Activated CD8-positive, alpha-beta T cell treated with anti-CD3 and anti-CD28 coated beads for 36 hours (primary cell): ENCODE data around the gene DAB2IP. TPM values are rescaled to one million over a fixed set of nuclear protein-coding genes. Genes with fewer than 3 reads are reported as not detected.

Experiments used
- ATAC-seq: fragments of 200-7000 bp; cut with Tn5 transposase; one replicate; pipeline ENCODE4 v1.10.0; 2021; ENCODE audit warnings: mild to moderate bottlenecking, moderate library complexity
- CTCF ChIA-PET: fragments of 350-600 bp; sonication (Branson Sonifier 250); formaldehyde crosslinking; loops from one replicate; lab custom pipeline; 2021; ENCODE audit warnings: antibody characterized with exemption; lab: Charles Lee
- POLR2A ChIA-PET: fragments of 350-600 bp; sonication (Branson Sonifier 250); formaldehyde crosslinking; loops from one replicate; lab custom pipeline; 2021; ENCODE audit warnings: antibody characterized with exemption; lab: Charles Lee
- DNase-seq: peaks from one replicate; pipeline ENCODE4 v3.0.0-alpha.2; 2020
- H3K27ac Mint-ChIP-seq: one replicate; pipeline ENCODE4 v1.8.0; 2021; ENCODE audit warnings: mild to moderate bottlenecking, mixed read lengths
- H3K27me3 Mint-ChIP-seq: one replicate; pipeline ENCODE4 v1.8.0; 2021; ENCODE audit warnings: mixed read lengths
- H3K36me3 Mint-ChIP-seq: one replicate; pipeline ENCODE4 v1.8.0; 2021; ENCODE audit warnings: low read depth, mixed read lengths
- H3K4me1 Mint-ChIP-seq: one replicate; pipeline ENCODE4 v1.8.0; 2021; ENCODE audit warnings: low read depth, mixed read lengths
- H3K4me3 Mint-ChIP-seq: one replicate; pipeline ENCODE4 v1.8.0; 2021; ENCODE audit warnings: mild to moderate bottlenecking, moderate library complexity, mixed read lengths
- H3K9me3 Mint-ChIP-seq: one replicate; pipeline ENCODE4 v1.8.0; 2021; ENCODE audit warnings: mixed read lengths
- CTCF ChIP-seq: fragments of 200-600 bp; IDR thresholded peaks from one replicate; pipeline ENCODE4 v1.8.0; 2022; ENCODE audit warnings: antibody characterized with exemption, mild to moderate bottlenecking
- intact Hi-C: fragments of 100-400 bp; cut with micrococcal nuclease; formaldehyde crosslinking; loops from one replicate; pipeline ENCODE4 v1.10.0; 2022
- total RNA-seq, 2 experiments: library from RNA; stranded (reverse); gene quantifications; one replicate each; pipeline ENCODE4 v1.2.3, GENCODE V29; 2021

The DAB2IP gene
- total RNA-seq, 2 experiments from 2014 or later, result 0.54 to 1.5 TPM

GRCh38 chr9:121711281-121711680, 59.8 kb downstream of the DAB2IP start:
- ChIA-PET CTCF (interaction anchor here (1.2 kb wide), 1 partner anchor 13 kb away, joined by 3 read pairs; no protein-coding TSS in a partner anchor), POLR2A (no interaction called here)
- no peak for TF ChIP-seq CTCF
- intact Hi-C loops, result no loop called here
- ATAC-seq, result no peak
- Mint-ChIP-seq H3K27ac (no peak overlapping the region), H3K36me3 (no peaks in the 10 kb centered on the region), H3K27me3 (no peaks in the 10 kb centered on the region), H3K4me1 (peaks cover 7% of the 10 kb centered on the region), H3K4me3 (no peak overlapping the region), H3K9me3 (no peaks in the 10 kb centered on the region)
- DNase-seq, result no peak

GRCh38 chr9:121711797-121712196, 60.4 kb downstream of the DAB2IP start:
- ATAC-seq (no peak), DNase-seq (no peak)
- TF ChIP-seq CTCF, result no peak
- Mint-ChIP-seq H3K9me3 (no peaks in the 10 kb centered on the region), H3K36me3 (no peaks in the 10 kb centered on the region), H3K4me3 (no peak overlapping the region), H3K27me3 (no peaks in the 10 kb centered on the region), H3K27ac (no peak overlapping the region), H3K4me1 (peaks cover 7% of the 10 kb centered on the region)
- ChIA-PET POLR2A (no interaction called here), CTCF (interaction anchor here (1.2 kb wide), 1 partner anchor 14 kb away, joined by 3 read pairs; no protein-coding TSS in a partner anchor)
- intact Hi-C loops, result no loop called here

- H3K27me3 Mint-ChIP-seq, result no peaks in the 10 kb centered on the region
- H3K4me3 Mint-ChIP-seq, result no peak overlapping the region
- no peak for TF ChIP-seq CTCF
- CTCF ChIA-PET, result interaction anchor here (0.6 kb wide), 1 partner anchor 171 kb away, joined by 3 read pairs; no protein-coding TSS in a partner anchor
- H3K4me1 Mint-ChIP-seq, result no peaks in the 10 kb centered on the region
- H3K36me3 Mint-ChIP-seq, result no peaks in the 10 kb centered on the region
- POLR2A ChIA-PET, result no interaction called here
- no peak overlapping the region for H3K27ac Mint-ChIP-seq
- no peak for ATAC-seq
- H3K9me3 Mint-ChIP-seq, result no peaks in the 10 kb centered on the region
- intact Hi-C loops, result no loop called here
- no peak for DNase-seq
Measured at GRCh38 chr9:121713400-121714070, 62.1 kb downstream of the DAB2IP start.

GRCh38 chr9:121714075-121714705, 62.8 kb downstream of the DAB2IP start:
- Mint-ChIP-seq H3K4me1 (no peaks in the 10 kb centered on the region), H3K9me3 (no peaks in the 10 kb centered on the region), H3K27ac (no peak overlapping the region), H3K36me3 (no peaks in the 10 kb centered on the region), H3K27me3 (no peaks in the 10 kb centered on the region), H3K4me3 (no peak overlapping the region)
- TF ChIP-seq CTCF, result no peak
- ATAC-seq (no peak), DNase-seq (no peak)
- CTCF ChIA-PET, result no interaction called here
- POLR2A ChIA-PET, result no interaction called here
- intact Hi-C loops, result no loop called here

GRCh38 chr9:121714873-121715272, 63.4 kb downstream of the DAB2IP start:
- ChIA-PET CTCF (no interaction called here), POLR2A (no interaction called here)
- ATAC-seq (no peak), DNase-seq (no peak)
- no peak for TF ChIP-seq CTCF
- intact Hi-C loops, result no loop called here
- H3K27me3 Mint-ChIP-seq, result no peaks in the 10 kb centered on the region
- H3K36me3 Mint-ChIP-seq, result no peaks in the 10 kb centered on the region
- no peak overlapping the region for H3K27ac Mint-ChIP-seq
- no peaks in the 10 kb centered on the region for H3K4me1 Mint-ChIP-seq
- H3K9me3 Mint-ChIP-seq, result no peaks in the 10 kb centered on the region
- no peak overlapping the region for H3K4me3 Mint-ChIP-seq
